MM.1S (cell line): ENCODE data around the gene FSTL1.

Source experiments
- CTCF ChIP-seq: fragments of 300-600 bp; sonication (generic); IDR thresholded peaks from 2 replicates; pipeline ENCODE4 v1.5.1; 2016; ENCODE audit warnings: antibody characterized with exemption, low read length, mixed read lengths
- EZH2 ChIP-seq: fragments of 300-600 bp; sonication (generic); optimal IDR thresholded peaks from 2 replicates; pipeline ENCODE3; 2017; ENCODE audit warnings: low read depth, mild to moderate bottlenecking, antibody characterized with exemption, low read length, mixed read lengths
- EZH2phosphoT487 ChIP-seq: fragments of 300-600 bp; sonication (generic); IDR thresholded peaks from 2 replicates; pipeline ENCODE4 v1.6.1; 2018; ENCODE audit warnings: antibody characterized with exemption, low read length

- TF ChIP-seq EZH2 (no peak), CTCF (no peak), EZH2phosphoT487 (no peak)
Measured at GRCh38 chr3:120448756-120449155, 2.0 kb downstream of the FSTL1 start.
